Transverse colon (tissue), 4 donors: ENCODE data around the gene SNN. TPM values are rescaled to one million over a fixed set of nuclear protein-coding genes. Genes with fewer than 3 reads are reported as not detected.

Source experiments
- DNase-seq: peaks from one replicate; pipeline ENCODE4 v3.0.0-alpha.2; 2019
- H3K27ac ChIP-seq, 4 donors: fragments of 200-600 bp; sonication (generic); 2 replicates each; pipeline ENCODE4 v1.5.1; 2016 to 2018; ENCODE audit warnings: inconsistent platforms in 4 of 4
- H3K27me3 ChIP-seq: fragments of 200-600 bp; sonication (generic); 2 replicates; pipeline ENCODE4 v1.5.1; 2017; ENCODE audit warnings: inconsistent platforms
- H3K36me3 ChIP-seq, 4 donors: fragments of 200-600 bp; sonication (generic); 2 replicates each; pipeline ENCODE4 v1.5.1; 2017 to 2019; ENCODE audit warnings: inconsistent platforms in 4 of 4
- H3K4me1 ChIP-seq, 4 donors: fragments of 200-600 bp; sonication (generic); 2 replicates each; pipeline ENCODE4 v1.5.1; 2017 to 2020; ENCODE audit warnings: inconsistent platforms in 4 of 4
- H3K4me3 ChIP-seq, 4 donors: fragments of 200-600 bp; sonication (generic); 1 replicate in 1 of 4; 2 replicates in 3 of 4; pipeline versions ENCODE4 v1.5.1 to v1.6.1; 2017 to 2019; ENCODE audit warnings: inconsistent platforms in 4 of 4
- H3K9me3 ChIP-seq, 2 donors: fragments of 200-600 bp; sonication (generic); 2 replicates each; pipeline ENCODE4 v1.5.1; 2017 to 2019; ENCODE audit warnings: inconsistent platforms in 2 of 2
- EP300 ChIP-seq: sonication (generic); formaldehyde crosslinking; IDR thresholded peaks from one replicate; pipeline ENCODE4 v1.6.1; 2017; ENCODE audit warnings: antibody characterized with exemption, low read depth
- POLR2A ChIP-seq: fragments of 450-650 bp; IDR thresholded peaks from one replicate; pipeline ENCODE4 v1.6.1; 2016; ENCODE audit warnings: antibody characterized with exemption, mild to moderate bottlenecking, moderate library complexity
- POLR2AphosphoS5 ChIP-seq, 3 donors: sonication (generic); formaldehyde crosslinking; IDR thresholded peaks; one replicate each; pipeline ENCODE4 v1.6.1; 2016; ENCODE audit warnings: antibody characterized with exemption in 3 of 3
- WGBS, 2 donors: methylation state at CpG; one replicate each; pipeline ENCODE4 v1.1.5; 2018; ENCODE audit warnings: low coverage in 1 of 2; 5-methylcytosine and 5-hydroxymethylcytosine counted together
- in situ Hi-C, 4 donors: fragments of 200-750 bp; cut with MboI; loops; one replicate each; pipeline versions ENCODE4 v1.15.0 to v1.15.1; 2017; ENCODE audit warnings: low sequenced_read_pairs in 3 of 4, low pct_ligation_motif_present in 1 of 4, low pct_unique_long_range_greater_than_20kb in 1 of 4
- intact Hi-C: fragments of 100-400 bp; cut with DNase I; formaldehyde crosslinking; loops from one replicate; pipeline ENCODE4 v1.15.1; 2023; ENCODE audit warnings: low total_unique reads
- total RNA-seq, 4 donors: library from RNA; depleted of rRNA; stranded (reverse); fragments of >200 nt; gene quantifications; one replicate each; pipeline ENCODE4 v1.1.0, GENCODE V29; 2016
- TF ChIP-seq, protein P1 (sequence below), 5 experiments: fragments of 200-600 bp in 3 of 5; fragments of 450-650 bp in 2 of 5; sonication (generic) in 3 of 5; IDR thresholded peaks; 1 replicate in 2 of 5; 2 replicates in 3 of 5; pipeline ENCODE4 v1.5.1; 2016 to 2017; ENCODE audit warnings: antibody characterized with exemption in 5 of 5, inconsistent platforms in 3 of 5, mild to moderate bottlenecking in 2 of 5, moderate library complexity in 1 of 5

SNN gene
- total RNA-seq = 10 to 100 TPM in 2 of 4 donors, 1 to 10 TPM in 2; 4.9 to 12.3 (median 8.6) TPM

DNA sequence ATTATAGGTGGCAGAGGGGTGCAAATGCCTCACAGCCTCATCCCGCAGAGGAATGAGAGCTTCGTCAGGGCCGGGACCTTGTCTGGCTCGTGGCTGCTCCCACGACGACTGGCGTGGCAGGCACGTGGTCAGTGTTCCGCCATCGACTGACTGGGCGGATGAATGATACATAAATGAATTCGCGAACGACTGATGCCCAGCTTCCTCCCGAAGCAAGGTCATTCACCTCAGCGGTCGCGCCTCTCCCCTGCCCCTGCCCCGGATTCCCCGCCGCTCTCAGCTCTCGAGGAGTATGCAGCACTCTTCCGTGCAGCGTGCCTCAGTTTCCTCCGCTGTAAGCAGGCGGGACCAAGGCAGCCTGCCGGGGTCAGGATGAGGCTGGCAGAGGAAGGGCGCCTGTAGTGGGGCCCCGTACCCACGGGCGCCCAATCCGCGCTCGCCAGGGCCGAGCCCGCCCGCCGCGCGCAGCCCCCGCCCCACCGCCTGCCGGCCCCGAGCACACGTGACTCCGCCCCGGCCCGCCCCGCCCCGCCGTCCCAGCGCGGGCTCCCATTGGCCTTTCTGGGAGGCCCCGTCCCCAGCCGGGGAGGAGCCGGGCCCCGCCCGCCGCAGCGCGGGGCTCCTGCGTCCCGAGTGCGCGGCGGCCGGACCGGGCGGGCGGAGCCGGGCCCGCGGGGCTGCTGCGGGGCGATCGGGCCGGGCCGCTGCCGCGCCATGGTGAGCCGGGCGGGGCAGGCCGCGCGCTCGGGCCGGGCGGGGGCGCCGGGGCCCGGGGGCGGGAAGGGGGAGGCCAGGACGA lies at the start of gene SNN:
Gene SNN (plus strand): TSS at position 632 of the 799 bp plus-strand sequence. CDS start 7,605 bp downstream, outside the sequence.
- Histone ChIP-seq H3K4me1 (peaks cover 8 to 44% (median 24%) of the 10 kb centered on the region in 4 donors), H3K4me3 (peak within 1 kb of the TSS; percentile 65 to 91 (median 78)), H3K27me3 (peaks cover 6% of the 10 kb centered on the region), H3K9me3 (no peaks in the 10 kb centered on the region), H3K27ac (peak within 1 kb of the TSS; percentile 73 to 83 (median 76)), H3K36me3 (no peaks in the 10 kb centered on the region)
- intact Hi-C loops (no loop called here), in situ Hi-C loops (no loop called here)
- 18% methylated on average over 30 of the region's 93 CpGs; no CpG with 5 or more reads in 1 of the 2 donors for WGBS, 2 donors
- TF ChIP-seq EP300 = no peak
- DNase-seq = peak; percentile 90

DNA sequence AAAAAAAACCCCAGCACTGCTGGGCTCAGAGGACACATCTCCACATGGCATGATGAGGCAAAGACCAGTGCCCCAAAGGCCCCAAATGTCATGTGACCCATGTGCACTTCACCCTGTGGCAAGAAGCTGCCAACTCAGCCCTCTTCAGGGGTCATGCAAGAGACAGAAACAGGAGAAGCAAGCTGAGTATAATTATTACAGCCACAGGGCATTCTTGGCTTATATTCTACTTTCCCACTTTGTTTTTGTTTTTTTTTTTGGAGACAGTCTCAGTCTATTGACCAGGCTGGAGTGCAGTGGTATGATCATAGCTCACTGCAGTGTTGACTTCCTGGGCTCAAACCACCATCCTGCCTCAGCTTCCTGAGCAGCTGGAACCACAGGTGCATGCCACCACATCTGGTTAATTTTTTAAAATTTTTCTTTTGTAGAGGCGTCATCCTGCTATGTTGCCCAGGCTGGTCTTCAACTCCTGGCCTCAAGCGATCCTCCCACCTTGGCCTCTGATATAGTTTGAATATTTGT lies 48.9 kb upstream of the SNN start:
- in situ Hi-C loops = no loop called here
- Histone ChIP-seq H3K4me1 (peaks cover 0 to 10% (median 3%) of the 10 kb centered on the region in 4 donors), H3K27me3 (no peaks in the 10 kb centered on the region), H3K9me3 (no peaks in the 10 kb centered on the region), H3K27ac (peak overlapping the region in 2 of 4 donors; percentile 1 to 8), H3K4me3 (no peak overlapping the region), H3K36me3 (no peaks in the 10 kb centered on the region)
- intact Hi-C loops = no loop called here
- TF ChIP-seq POLR2AphosphoS5 (IDR thresholded peaks at IDR 0.05) (no peak), POLR2A (no peak), EP300 (no peak)
- TF ChIP-seq, protein P1, sequence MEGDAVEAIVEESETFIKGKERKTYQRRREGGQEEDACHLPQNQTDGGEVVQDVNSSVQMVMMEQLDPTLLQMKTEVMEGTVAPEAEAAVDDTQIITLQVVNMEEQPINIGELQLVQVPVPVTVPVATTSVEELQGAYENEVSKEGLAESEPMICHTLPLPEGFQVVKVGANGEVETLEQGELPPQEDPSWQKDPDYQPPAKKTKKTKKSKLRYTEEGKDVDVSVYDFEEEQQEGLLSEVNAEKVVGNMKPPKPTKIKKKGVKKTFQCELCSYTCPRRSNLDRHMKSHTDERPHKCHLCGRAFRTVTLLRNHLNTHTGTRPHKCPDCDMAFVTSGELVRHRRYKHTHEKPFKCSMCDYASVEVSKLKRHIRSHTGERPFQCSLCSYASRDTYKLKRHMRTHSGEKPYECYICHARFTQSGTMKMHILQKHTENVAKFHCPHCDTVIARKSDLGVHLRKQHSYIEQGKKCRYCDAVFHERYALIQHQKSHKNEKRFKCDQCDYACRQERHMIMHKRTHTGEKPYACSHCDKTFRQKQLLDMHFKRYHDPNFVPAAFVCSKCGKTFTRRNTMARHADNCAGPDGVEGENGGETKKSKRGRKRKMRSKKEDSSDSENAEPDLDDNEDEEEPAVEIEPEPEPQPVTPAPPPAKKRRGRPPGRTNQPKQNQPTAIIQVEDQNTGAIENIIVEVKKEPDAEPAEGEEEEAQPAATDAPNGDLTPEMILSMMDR (IDR thresholded peaks at IDR 0.05) = no peak
- no peak for DNase-seq
- WGBS, 2 donors = 80 to 100% methylated on average over 1 to 2 of the region's 2 CpGs

DNA sequence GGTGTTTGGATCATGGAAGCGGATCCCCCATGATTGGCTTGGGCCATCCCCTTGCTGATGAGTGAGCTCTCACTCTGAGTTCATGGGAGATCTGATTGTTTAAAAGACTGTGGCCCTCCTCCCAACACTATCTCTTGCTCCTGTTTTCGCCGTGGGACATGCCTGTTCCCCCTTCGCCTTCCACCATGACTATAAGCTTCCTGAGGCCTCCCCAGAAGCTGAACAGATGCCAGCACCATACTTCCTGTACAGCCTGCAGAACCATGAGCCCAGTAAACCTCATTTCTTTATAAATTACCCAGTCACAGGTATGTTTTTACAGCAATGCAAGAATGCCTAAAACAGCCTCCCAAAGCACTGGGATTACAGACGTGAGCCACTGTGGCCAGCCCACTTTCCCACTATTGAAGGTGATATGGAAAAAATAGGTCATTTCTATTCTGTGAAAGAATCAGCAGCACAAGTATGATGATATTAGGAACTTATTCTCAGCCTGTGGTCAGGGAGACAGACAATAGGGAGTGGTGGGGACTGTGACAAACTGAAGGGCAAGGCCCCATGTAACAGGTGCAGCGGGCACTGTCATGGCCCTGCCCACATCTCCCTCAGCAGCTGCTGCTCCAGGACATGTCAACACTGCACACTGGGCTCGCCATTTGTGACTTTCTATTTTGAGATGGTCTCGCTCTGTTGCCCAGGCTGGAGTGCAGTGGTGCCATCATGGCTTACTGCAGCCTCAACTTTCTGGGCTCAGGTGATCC lies 47.8 kb upstream of the SNN start:
- Histone ChIP-seq H3K27me3 (no peaks in the 10 kb centered on the region), H3K36me3 (no peaks in the 10 kb centered on the region), H3K9me3 (no peaks in the 10 kb centered on the region), H3K4me3 (no peak overlapping the region), H3K27ac (no peak overlapping the region), H3K4me1 (peaks cover 0 to 9% (median 3%) of the 10 kb centered on the region in 4 donors)
- in situ Hi-C loops (no loop called here), intact Hi-C loops (no loop called here)
- no peak for DNase-seq
- WGBS, 2 donors = 93 to 96% methylated on average over 3 to 8 of the region's 8 CpGs
- TF ChIP-seq, protein P1 (IDR thresholded peaks at IDR 0.05) = no peak
- TF ChIP-seq POLR2A = no peak
- TF ChIP-seq POLR2AphosphoS5 (IDR thresholded peaks at IDR 0.05) = no peak
- no peak for TF ChIP-seq EP300

DNA sequence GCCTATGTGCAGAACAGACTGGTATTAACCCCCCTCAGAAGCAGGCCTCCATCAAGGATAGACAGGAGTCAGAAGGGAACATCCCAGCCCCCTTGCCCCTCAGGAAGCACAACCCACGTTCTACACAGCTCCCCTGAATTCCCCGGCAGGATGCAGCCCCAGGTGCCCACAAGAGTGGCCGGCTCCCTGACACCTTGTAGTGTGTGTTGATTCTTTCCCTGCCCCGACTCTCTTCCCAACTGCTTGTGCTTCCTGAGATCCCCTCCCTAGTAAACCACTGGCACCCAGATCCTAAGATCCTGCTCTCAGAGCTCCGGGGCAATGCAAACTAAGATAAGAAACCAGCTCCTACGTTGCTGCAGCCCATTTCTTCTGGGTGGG lies 46.7 kb upstream of the SNN start:
- Histone ChIP-seq H3K4me3 (peak overlapping the region in 1 of 4 donors; percentile 27), H3K4me1 (peaks cover 0 to 9% (median 3%) of the 10 kb centered on the region in 4 donors), H3K36me3 (no peaks in the 10 kb centered on the region), H3K27ac (peak overlapping the region; percentile 34 to 73 (median 60)), H3K9me3 (no peaks in the 10 kb centered on the region), H3K27me3 (no peaks in the 10 kb centered on the region)
- in situ Hi-C loops = no loop called here
- TF ChIP-seq, protein P1 (IDR thresholded peaks at IDR 0.05) = no peak
- TF ChIP-seq POLR2A (no peak), POLR2AphosphoS5 (IDR thresholded peaks at IDR 0.05) (no peak), EP300 (no peak)
- no peak for DNase-seq
- intact Hi-C loops = no loop called here
- 45 to 46% methylated on average over 2 to 6 of the region's 6 CpGs for WGBS, 2 donors
